SK-N-MC (cell line): ENCODE results near the gene DYNLL2.

ENCODE experiments used
- EZH2 ChIP-seq: fragments of 200-600 bp; sonication (generic); IDR thresholded peaks from one replicate; pipeline ENCODE4 v1.6.1; 2017; ENCODE audit warnings: antibody characterized with exemption
- POLR2AphosphoS5 ChIP-seq: IDR thresholded peaks from 2 replicates; pipeline ENCODE4 v1.6.1; 2012; ENCODE audit warnings: mild to moderate bottlenecking, low read depth, low read length, borderline replicate concordance

- TF ChIP-seq EZH2 (no peak), POLR2AphosphoS5 (no peak)
Observed at GRCh38 chr17:58092797-58093385, 9.7 kb downstream of the DYNLL2 start.
